IPS DF 4.7 (cell line): ENCODE results near the gene RABGAP1L.

Experiments used
- DNase-seq: peaks from one replicate; pipeline ENCODE4 v3.0.0-alpha.2; 2013; ENCODE audit warnings: low spot score; ENCODE audit errors: extremely low read depth

Gene RABGAP1L

GRCh38 chr1:174988539-174988938 lies 829.2 kb downstream of the RABGAP1L start:
- no peak for DNase-seq

GRCh38 chr1:174988986-174989385 lies 829.7 kb downstream of the RABGAP1L start:
- no peak for DNase-seq

GRCh38 chr1:174989536-174990220 lies 830.4 kb downstream of the RABGAP1L start:
- no peak for DNase-seq

- DNase-seq = no peak
Measured at GRCh38 chr1:174990382-174990999, 831.2 kb downstream of the RABGAP1L start.

- no peak for DNase-seq
Measured at GRCh38 chr1:174991473-174991872, 832.2 kb downstream of the RABGAP1L start.

- no peak for DNase-seq
Measured at GRCh38 chr1:174995121-174995520, 835.8 kb downstream of the RABGAP1L start.

GRCh38 chr1:174995916-174996315 lies 836.6 kb downstream of the RABGAP1L start:
- DNase-seq = no peak

GRCh38 chr1:174996476-174996875 lies 837.2 kb downstream of the RABGAP1L start:
- DNase-seq = no peak

GRCh38 chr1:174997041-174997440 lies 837.7 kb downstream of the RABGAP1L start:
- DNase-seq = no peak

GRCh38 chr1:174998569-174999215 lies 839.4 kb downstream of the RABGAP1L start:
- peak; percentile 62 for DNase-seq

GRCh38 chr1:174999216-174999935 lies 840.1 kb downstream of the RABGAP1L start:
- peak; percentile 97 for DNase-seq

GRCh38 chr1:174999936-175000696 lies 840.8 kb downstream of the RABGAP1L start, which contains the start of gene CACYBP:
Gene CACYBP, plus strand, starts transcription at chr1:174999947. Its CDS starts 234 bp downstream, at chr1:175000181.
- DNase-seq = no peak

GRCh38 chr1:175000697-175001187 lies 841.4 kb downstream of the RABGAP1L start:
- DNase-seq = no peak

GRCh38 chr1:175002910-175003517 lies 843.7 kb downstream of the RABGAP1L start:
- no peak for DNase-seq

- no peak for DNase-seq
Measured at GRCh38 chr1:175003521-175003920, 844.2 kb downstream of the RABGAP1L start.

- DNase-seq = no peak
Measured at GRCh38 chr1:175005085-175005783, 845.9 kb downstream of the RABGAP1L start.

- DNase-seq = no peak
Measured at GRCh38 chr1:175009532-175009931, 850.2 kb downstream of the RABGAP1L start.

GRCh38 chr1:175013445-175013844 lies 854.1 kb downstream of the RABGAP1L start:
- no peak for DNase-seq

GRCh38 chr1:175015243-175015642 lies 855.9 kb downstream of the RABGAP1L start:
- DNase-seq = no peak

- DNase-seq = no peak
Measured at GRCh38 chr1:175019524-175019923, 860.2 kb downstream of the RABGAP1L start.
